Measurements from ENCODE around the gene GTPBP1. TPM values are rescaled to one million over a fixed set of nuclear protein-coding genes. Genes with fewer than 3 reads are reported as not detected.

Gene GTPBP1
- total and polyA plus RNA-seq, 2 of the 13 experiments (the other 11 are each of a cell fraction or from before 2014, with no cell fraction given): 22.3 to 27.0 TPM

DNA sequence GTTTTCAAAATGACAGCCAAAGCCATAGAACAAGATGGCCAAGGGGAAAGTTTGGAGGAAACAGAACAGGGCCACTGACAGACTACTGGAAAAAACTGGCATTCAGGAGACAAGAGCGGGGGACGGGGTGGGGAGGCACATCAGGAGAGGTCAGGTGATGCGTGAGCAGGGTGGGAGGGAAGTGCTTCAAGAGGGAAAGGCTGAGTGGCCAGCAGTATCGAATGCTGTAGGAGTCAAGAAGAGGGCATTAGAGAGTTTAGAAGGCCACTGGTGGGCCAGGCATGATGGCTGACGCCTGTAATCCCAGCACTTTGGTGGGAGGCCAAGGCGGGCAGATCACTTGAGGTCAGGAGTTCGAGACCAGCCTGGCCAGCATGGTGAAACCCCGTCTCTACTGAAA is 8.2 kb downstream of the GTPBP1 start (continued):
- no peak for TF ChIP-seq ZBTB49 (CRISPR knock-in tag; IDR thresholded peaks at IDR 0.05; ENCODE audit: borderline replicate concordance)

- no peak for ATAC-seq
- Histone ChIP-seq H4K20me1 (ENCODE audit: insufficient read depth, low read length) (peaks cover 51% of the 10 kb centered on the region), H3K4me3 (replicated peaks in 1 of 3; ENCODE audit: insufficient read depth in 1 of 3, low read depth in 2 of 3, low read length in 3 of 3) (no peak overlapping the region), H3K27ac (ENCODE audit: extremely low read length, insufficient read depth, low read length) (no peak overlapping the region), H3K79me2 (ENCODE audit: insufficient read depth, low read length) (peaks cover 55% of the 10 kb centered on the region), H3K36me3 (replicated peaks in 1 of 2; ENCODE audit: control insufficient read depth in 1 of 2, insufficient read depth in 2 of 2, low read length in 2 of 2) (peaks cover 38 to 55% of the 10 kb centered on the region in 2 experiments), H3K27me3 (ENCODE audit: control insufficient read depth in 1 of 2, insufficient read depth in 2 of 2, low read length in 2 of 2) (no peaks in the 10 kb centered on the region), H3K9ac (ENCODE audit: insufficient read depth, low read depth, low read length) (no peak overlapping the region), H3K4me1 (ENCODE audit: insufficient read depth, low read length) (no peaks in the 10 kb centered on the region), H2AFZ (ENCODE audit: low read length) (no peak overlapping the region), H3K9me3 (ENCODE audit: low read length) (no peaks in the 10 kb centered on the region), H3K4me2 (ENCODE audit: low read depth, low read length) (no peak overlapping the region)
- 96% methylated on average over 9 of the region's 9 CpGs for WGBS (ENCODE audit: low lambda C conversion rate)
- CTCF ChIA-PET (ENCODE audit: low intra/inter-chr PET ratio, low total read pairs): no interaction called here
- no peak for TF ChIP-seq ZNF142 (CRISPR knock-in tag; IDR thresholded peaks at IDR 0.05)
- TF ChIP-seq ZNF446 (CRISPR knock-in tag; IDR thresholded peaks at IDR 0.05): no peak
- TF ChIP-seq SETDB1 (CRISPR knock-in tag; IDR thresholded peaks at IDR 0.05; ENCODE audit: borderline replicate concordance): no peak
- no peak for TF ChIP-seq CENPBD1 (CRISPR knock-in tag; IDR thresholded peaks at IDR 0.05; ENCODE audit: borderline replicate concordance, low read depth)
- TF ChIP-seq ZNF781 (CRISPR knock-in tag; IDR thresholded peaks at IDR 0.05; ENCODE audit: borderline replicate concordance, not compliant biosample characterization): no peak
- TF ChIP-seq SYNCRIP (IDR thresholded peaks at IDR 0.05; ENCODE audit: insufficient read depth, low read depth, low read length): no peak
- BruUV-seq (replicated peaks): no TSS peak
- POLR2A ChIA-PET: interaction anchor here (0.8 kb wide), 1 partner anchor 10 kb away, joined by 4 read pairs; the partner anchor contains the start of gene GTPBP1
- FAIRE-seq: no peak
- in situ Hi-C loops (cut with HindIII; ENCODE audit: extremely low pct_ligation_motif_present, low pct_unique_long_range_greater_than_20kb): no loop called here
- no peak for DNase-seq (ENCODE audit: low spot score)
- intact Hi-C loops (cut with micrococcal nuclease; ENCODE audit: unreplicated experiment): no loop called here
Measured at GRCh38 chr22:38715176-38715764, 9.5 kb downstream of the GTPBP1 start.
